Osteoblast (primary cell): ENCODE data around the gene FXYD6. TPM values are rescaled to one million over a fixed set of nuclear protein-coding genes. Genes with fewer than 3 reads are reported as not detected.

Source experiments
- DNase-seq: peaks from one replicate; pipeline ENCODE4 v3.0.0; 2011; ENCODE audit warnings: low spot score, mixed read lengths; ENCODE audit not compliant: insufficient read length; ENCODE audit errors: missing footprints
- H2AFZ ChIP-seq: 2 replicates; pipeline ENCODE4 v1.6.0; 2011; ENCODE audit warnings: mild to moderate bottlenecking, low read length
- H3K27ac ChIP-seq: 2 replicates; pipeline ENCODE4 v1.5.1; 2011; ENCODE audit warnings: mild to moderate bottlenecking, low read depth, low read length, moderate library complexity
- H3K27me3 ChIP-seq: 2 replicates; pipeline ENCODE4 v1.6.0; 2012; ENCODE audit warnings: mild to moderate bottlenecking, control low read depth, inconsistent platforms, low read length, moderate library complexity; ENCODE audit not compliant: insufficient read depth
- H3K36me3 ChIP-seq: 2 replicates; pipeline ENCODE4 v1.5.1; 2011; ENCODE audit warnings: mild to moderate bottlenecking, low read length, control low read depth, moderate library complexity; ENCODE audit not compliant: insufficient read depth
- H3K4me1 ChIP-seq: 2 replicates; pipeline ENCODE4 v1.5.1; 2011; ENCODE audit warnings: mild to moderate bottlenecking, low read length, control low read depth, moderate library complexity; ENCODE audit not compliant: insufficient read depth
- H3K4me2 ChIP-seq: 2 replicates; pipeline ENCODE4 v1.6.0; 2011; ENCODE audit warnings: mild to moderate bottlenecking, low read length; ENCODE audit not compliant: insufficient read depth
- H3K4me3 ChIP-seq: fragments of 200-600 bp; sonication (generic); 3 replicates; pipeline ENCODE4 v1.5.1; 2012; ENCODE audit warnings: mild to moderate bottlenecking, low read length, inconsistent platforms; ENCODE audit not compliant: insufficient read depth
- H3K79me2 ChIP-seq: 2 replicates; pipeline ENCODE4 v1.6.0; 2012; ENCODE audit warnings: mild to moderate bottlenecking, low read length, control low read depth, inconsistent platforms; ENCODE audit not compliant: insufficient read depth
- H3K9me3 ChIP-seq: 2 replicates; pipeline ENCODE4 v1.5.1; 2011; ENCODE audit warnings: low read depth, low read length, control low read depth
- H4K20me1 ChIP-seq: 2 replicates; pipeline ENCODE4 v1.6.0; 2012; ENCODE audit warnings: mild to moderate bottlenecking, low read length, control low read depth; ENCODE audit not compliant: insufficient read depth
- total RNA-seq: library from RNA; depleted of rRNA; stranded (reverse); fragments of >200 nt; gene quantifications from 2 replicates; pipeline ENCODE4 v1.2.3, GENCODE V29; 2012
- TF ChIP-seq, protein P1 (sequence below): IDR thresholded peaks from 2 replicates; pipeline ENCODE4 v1.5.1; 2011; ENCODE audit warnings: mild to moderate bottlenecking, low read depth, low read length, moderate library complexity; ENCODE audit errors: extremely low read depth

The FXYD6 gene
- total RNA-seq, 1 donor: not detected

DNA sequence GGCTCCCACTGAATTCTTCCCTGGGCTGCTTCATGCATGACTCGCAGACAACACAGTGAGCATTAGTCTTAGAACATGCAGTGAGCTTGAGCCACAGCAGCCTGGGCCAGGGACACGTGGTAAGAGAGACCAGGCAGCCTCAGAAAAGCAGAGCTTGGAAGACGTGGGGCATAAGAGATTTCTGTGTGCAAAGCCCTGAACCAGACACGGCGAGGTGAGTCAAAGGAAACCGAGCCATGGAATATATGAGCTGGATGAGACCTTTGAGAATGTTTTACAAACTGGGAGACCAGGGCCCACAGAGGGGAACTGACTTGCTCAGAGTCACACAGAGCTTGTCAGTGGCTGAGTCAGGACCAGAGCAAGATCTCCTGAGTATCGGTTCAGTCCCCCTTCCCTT lies 8.5 kb upstream of the FXYD6 start:
- H3K4me1 ChIP-seq: no peaks in the 10 kb centered on the region
- H3K36me3 ChIP-seq: no peaks in the 10 kb centered on the region
- no peaks in the 10 kb centered on the region for H3K9me3 ChIP-seq
- DNase-seq: no peak
- TF ChIP-seq, protein P1, sequence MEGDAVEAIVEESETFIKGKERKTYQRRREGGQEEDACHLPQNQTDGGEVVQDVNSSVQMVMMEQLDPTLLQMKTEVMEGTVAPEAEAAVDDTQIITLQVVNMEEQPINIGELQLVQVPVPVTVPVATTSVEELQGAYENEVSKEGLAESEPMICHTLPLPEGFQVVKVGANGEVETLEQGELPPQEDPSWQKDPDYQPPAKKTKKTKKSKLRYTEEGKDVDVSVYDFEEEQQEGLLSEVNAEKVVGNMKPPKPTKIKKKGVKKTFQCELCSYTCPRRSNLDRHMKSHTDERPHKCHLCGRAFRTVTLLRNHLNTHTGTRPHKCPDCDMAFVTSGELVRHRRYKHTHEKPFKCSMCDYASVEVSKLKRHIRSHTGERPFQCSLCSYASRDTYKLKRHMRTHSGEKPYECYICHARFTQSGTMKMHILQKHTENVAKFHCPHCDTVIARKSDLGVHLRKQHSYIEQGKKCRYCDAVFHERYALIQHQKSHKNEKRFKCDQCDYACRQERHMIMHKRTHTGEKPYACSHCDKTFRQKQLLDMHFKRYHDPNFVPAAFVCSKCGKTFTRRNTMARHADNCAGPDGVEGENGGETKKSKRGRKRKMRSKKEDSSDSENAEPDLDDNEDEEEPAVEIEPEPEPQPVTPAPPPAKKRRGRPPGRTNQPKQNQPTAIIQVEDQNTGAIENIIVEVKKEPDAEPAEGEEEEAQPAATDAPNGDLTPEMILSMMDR: no peak
- H3K27ac ChIP-seq: no peak overlapping the region
- no peaks in the 10 kb centered on the region for H3K79me2 ChIP-seq
- no peaks in the 10 kb centered on the region for H3K27me3 ChIP-seq
- H2AFZ ChIP-seq: no peak overlapping the region
- H3K4me3 ChIP-seq: no peak overlapping the region
- no peak overlapping the region for H3K4me2 ChIP-seq
- no peaks in the 10 kb centered on the region for H4K20me1 ChIP-seq

DNA sequence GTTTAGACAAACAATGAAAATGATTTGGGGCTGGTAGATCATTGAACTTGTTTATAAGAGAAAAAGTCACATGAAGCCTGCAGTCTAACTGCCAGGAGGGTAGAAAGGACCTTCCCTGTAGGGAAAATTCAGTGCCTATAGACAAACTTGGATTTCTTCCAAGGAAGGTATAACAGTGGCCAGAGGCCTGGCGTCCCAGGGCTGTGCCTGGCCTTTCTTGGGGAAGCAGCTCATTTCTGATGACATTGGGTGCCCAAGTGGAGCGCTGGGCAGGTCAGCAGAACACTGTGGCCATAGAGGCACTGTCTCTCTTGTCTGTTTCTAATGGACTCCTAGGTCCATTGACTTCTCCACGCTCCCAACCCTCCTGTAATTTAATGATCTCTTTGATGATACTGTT lies 6.6 kb upstream of the FXYD6 start:
- no peak overlapping the region for H3K27ac ChIP-seq
- H4K20me1 ChIP-seq: no peaks in the 10 kb centered on the region
- H3K4me3 ChIP-seq: no peak overlapping the region
- TF ChIP-seq, protein P1: no peak
- H2AFZ ChIP-seq: no peak overlapping the region
- H3K4me1 ChIP-seq: no peaks in the 10 kb centered on the region
- peaks cover 4% of the 10 kb centered on the region for H3K27me3 ChIP-seq
- no peak overlapping the region for H3K4me2 ChIP-seq
- H3K9me3 ChIP-seq: no peaks in the 10 kb centered on the region
- DNase-seq: no peak
- H3K36me3 ChIP-seq: no peaks in the 10 kb centered on the region
- H3K79me2 ChIP-seq: no peaks in the 10 kb centered on the region

DNA sequence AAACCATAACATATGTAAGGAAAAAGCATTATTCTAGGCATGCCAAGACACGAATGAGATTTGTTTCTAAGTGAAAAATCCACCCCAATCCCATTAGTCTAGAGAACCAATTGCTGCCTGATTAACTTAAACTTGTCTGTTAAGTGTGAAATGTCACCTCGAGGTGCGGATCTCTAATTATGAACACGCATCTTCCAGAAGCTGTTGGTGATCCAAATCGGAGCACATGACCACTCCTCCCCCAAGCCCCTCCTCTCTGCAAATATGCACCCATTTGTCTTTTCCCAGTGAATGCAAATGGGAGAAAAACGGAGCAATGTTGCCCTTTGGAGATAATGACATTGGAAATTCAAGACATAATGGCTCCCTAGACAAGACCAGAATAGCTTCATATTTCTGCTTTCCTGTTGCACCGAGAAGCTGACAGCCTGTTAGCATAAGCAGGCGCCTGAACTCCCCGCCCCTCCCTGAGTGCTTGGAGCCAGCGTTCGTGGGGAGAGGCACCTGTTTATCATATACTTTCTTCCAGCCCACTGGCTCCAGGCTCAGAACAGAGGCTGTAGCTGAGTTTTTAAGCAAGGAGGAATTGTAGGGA lies 6.0 kb upstream of the FXYD6 start:
- no peak overlapping the region for H2AFZ ChIP-seq
- no peaks in the 10 kb centered on the region for H3K4me1 ChIP-seq
- no peaks in the 10 kb centered on the region for H3K79me2 ChIP-seq
- no peak for DNase-seq
- H3K36me3 ChIP-seq: no peaks in the 10 kb centered on the region
- TF ChIP-seq, protein P1: no peak
- no peaks in the 10 kb centered on the region for H4K20me1 ChIP-seq
- H3K27ac ChIP-seq: no peak overlapping the region
- H3K27me3 ChIP-seq: peaks cover 9% of the 10 kb centered on the region
- no peaks in the 10 kb centered on the region for H3K9me3 ChIP-seq
- no peak overlapping the region for H3K4me3 ChIP-seq
- no peak overlapping the region for H3K4me2 ChIP-seq

DNA sequence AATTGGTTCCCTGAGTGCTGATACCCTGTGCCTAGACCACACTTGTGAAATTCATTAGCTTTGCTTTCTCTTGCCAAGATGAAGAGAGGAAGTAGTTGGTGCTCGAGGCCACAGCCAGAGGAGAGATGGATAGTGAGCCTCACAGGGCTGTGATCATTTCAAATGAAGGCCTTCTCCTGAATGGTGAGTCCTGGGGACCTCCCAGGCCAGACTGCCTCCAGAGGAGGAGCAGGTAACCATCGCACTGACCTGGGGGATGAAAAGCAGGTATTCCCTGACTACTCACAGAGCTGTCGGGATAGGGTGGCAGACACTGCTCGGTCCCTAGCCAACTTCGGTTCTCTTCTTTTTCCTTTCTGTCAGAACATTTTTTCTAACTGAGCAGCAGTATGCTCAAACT lies 4.8 kb upstream of the FXYD6 start:
- Histone ChIP-seq H3K9me3 (no peaks in the 10 kb centered on the region), H3K36me3 (no peaks in the 10 kb centered on the region), H3K79me2 (no peaks in the 10 kb centered on the region), H3K27me3 (peaks cover 20% of the 10 kb centered on the region), H4K20me1 (no peaks in the 10 kb centered on the region), H3K4me1 (no peaks in the 10 kb centered on the region), H3K27ac (no peak overlapping the region), H3K4me2 (no peak overlapping the region), H3K4me3 (no peak overlapping the region), H2AFZ (no peak overlapping the region)
- no peak for DNase-seq
- TF ChIP-seq, protein P1: no peak
